GM12874 (cell line): Measurements from ENCODE around the gene MUC5AC.

Experiments used
- CTCF ChIP-seq: IDR thresholded peaks from 2 replicates; pipeline ENCODE4 v1.5.1; 2011; ENCODE audit warnings: low read depth, mild to moderate bottlenecking, control low read depth, low read length, moderate library complexity; ENCODE audit not compliant: insufficient read depth

The MUC5AC gene

GRCh38 chr11:1205987-1206331, 48.2 kb downstream of the MUC5AC start:
- TF ChIP-seq CTCF, result no peak

GRCh38 chr11:1206391-1207271, 48.9 kb downstream of the MUC5AC start:
- TF ChIP-seq CTCF, result no peak

- TF ChIP-seq CTCF, result no peak
Measured at GRCh38 chr11:1207401-1208143, 49.8 kb downstream of the MUC5AC start.

- TF ChIP-seq CTCF, result no peak
Measured at GRCh38 chr11:1208144-1208393, 50.3 kb downstream of the MUC5AC start.

GRCh38 chr11:1208394-1209261, 50.9 kb downstream of the MUC5AC start:
- TF ChIP-seq CTCF, result no peak

- no peak for TF ChIP-seq CTCF
Measured at GRCh38 chr11:1209371-1210057, 51.8 kb downstream of the MUC5AC start.

- no peak for TF ChIP-seq CTCF
Measured at GRCh38 chr11:1211838-1212237, 54.1 kb downstream of the MUC5AC start.
